ENCODE measurements around the gene RPL27A.

DNA sequence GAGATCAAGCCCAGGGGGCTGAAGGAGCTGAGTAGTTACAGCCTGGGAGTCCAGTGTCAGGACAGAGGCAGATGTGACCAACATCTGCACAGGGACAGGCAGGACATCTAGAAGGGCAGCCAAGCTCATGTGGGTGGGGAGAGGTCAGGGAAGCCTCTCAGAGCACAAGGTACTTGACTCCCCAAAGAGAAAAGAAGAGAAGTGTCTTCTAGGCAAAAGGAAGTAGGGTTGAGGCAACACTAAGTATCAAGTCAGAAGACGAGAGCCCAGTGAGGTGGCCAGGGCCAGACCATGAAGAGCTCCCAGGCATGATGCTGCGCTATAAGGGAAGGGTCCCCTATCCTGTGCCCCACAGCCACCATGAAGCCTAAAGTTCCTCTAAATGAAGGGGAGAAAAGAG, 21.5 kb downstream of the RPL27A start:
- TF ChIP-seq TARDBP (IDR thresholded peaks at IDR 0.05) (no peak), HDGF (IDR thresholded peaks at IDR 0.05; ENCODE audit: borderline replicate concordance) (no peak), FOXM1 (IDR thresholded peaks at IDR 0.05; ENCODE audit: borderline replicate concordance) (no peak), BHLHE40 (IDR thresholded peaks at IDR 0.05; ENCODE audit: borderline replicate concordance) (no peak), SP1 (IDR thresholded peaks at IDR 0.05) (no peak), FOXA1 (IDR thresholded peaks at IDR 0.05) (no peak), FOXK2 (IDR thresholded peaks at IDR 0.05) (no peak)

Data from HEK293T (cell line).